ENCODE measurements around the gene OGFOD3.
A peak's percentile ranks its signal among the peaks of the same experiment; 100 is the strongest.
"Not testable (repeated sequence)": the region's sequence is repeated elsewhere in the genome, so short reads cannot be mapped to it uniquely, and the experiment has no call there.

The OGFOD3 gene

DNA sequence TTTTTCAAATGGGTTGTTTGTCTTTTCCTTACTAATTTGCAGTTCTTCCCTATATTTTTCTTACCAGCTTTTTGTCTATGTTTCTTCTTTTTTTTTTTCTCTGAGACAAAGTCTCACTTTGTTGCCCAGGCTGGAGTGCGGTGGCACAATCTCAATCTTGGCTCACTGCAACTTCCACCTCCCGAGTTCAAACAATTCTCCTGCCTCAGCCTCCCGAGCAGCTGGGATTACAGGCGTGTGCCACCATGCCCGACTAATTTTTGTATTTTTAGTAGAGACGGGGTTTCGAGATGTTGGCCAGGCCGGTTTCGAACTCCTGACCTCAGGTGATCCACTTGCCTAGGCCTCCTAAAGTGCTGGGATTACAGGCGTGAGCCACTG lies 45.3 kb downstream of the OGFOD3 start:
- DNase-seq (ENCODE audit: low spot score): not testable (repeated sequence)

DNA sequence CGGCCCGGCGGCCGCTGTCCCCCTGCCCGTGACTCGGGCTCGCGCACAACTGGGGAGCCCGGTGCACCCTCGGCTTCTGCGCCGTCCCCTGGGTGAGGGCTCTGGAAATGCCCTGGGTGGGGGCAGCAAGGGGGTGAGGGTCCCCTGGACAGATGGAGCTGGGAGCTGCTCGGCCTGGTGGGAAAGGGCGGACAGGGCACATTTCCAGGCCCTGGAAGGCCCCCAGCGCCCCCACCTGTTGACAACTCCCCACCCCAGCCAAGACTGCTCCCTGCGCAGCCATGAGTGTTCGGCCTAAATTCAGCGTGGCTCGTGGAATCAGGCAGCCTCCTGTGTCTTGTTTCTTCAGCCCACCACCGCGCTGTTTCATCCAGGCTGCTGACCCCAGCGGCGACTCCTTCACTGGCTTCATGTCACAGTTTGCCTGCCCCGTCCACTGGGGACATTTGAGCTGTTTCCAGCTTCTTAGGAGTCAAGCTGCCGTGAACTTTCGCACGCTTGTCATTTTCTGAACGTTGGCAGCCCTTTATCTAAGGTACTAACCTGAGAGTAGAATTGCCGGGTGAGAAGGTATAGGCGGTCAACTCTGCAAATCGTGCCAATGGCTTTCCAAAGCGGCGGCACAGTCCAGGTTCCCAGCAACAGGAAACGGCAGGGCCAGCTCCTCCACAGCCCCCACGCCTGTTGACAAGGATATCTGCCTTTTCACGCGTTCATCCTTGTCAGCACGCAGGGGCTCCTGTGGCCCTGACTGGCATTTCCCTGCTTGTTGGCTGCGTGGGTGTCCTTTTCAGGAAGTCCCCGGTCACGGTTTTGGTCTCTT lies 45.9 kb downstream of the OGFOD3 start:
- DNase-seq (ENCODE audit: low spot score): no peak

DNA sequence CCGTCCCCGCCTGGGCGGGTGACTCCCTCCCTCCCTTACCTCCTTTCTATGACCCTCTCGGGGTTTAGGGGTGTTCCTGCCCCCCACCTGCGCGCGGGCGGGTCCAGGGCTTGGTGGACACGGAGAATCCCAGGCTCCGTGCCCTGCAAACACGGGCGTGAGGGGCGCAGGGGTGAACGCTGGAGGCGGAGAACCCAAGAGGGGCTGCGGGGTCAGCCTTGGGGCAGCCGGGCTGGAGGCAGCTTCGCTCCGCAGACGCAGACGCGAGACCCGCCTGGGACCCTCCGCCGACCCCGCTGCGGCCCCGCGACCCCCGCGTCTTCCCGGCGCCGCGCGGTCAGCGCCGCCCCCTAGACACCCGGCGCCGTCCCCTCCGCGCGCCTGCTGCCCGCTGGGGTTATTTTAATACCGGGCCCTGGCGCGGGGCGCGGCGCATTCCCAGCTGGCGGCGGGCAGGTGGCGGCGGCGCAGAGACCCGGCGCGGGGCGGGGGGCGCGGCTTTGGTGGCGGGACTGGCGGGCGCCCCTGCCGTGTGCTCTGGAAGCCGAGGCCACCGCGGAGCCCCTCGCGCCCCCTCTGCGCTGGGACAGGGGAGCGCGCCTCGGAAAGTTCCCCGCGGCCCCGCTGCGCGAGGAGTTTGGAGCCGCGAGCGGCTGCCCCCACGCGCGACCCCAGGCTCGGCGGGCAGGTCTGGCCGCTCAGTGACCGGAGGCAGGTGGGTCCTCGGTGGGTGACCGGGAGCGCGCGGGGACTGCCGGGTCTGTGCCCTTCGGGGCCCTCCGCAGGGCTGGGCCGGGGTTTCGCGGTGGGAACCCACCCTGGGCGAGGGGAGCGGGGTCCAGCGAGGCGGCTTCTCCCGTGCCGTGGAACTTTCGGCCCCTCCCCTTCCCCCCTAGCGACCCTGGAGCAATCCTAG lies 46.8 kb downstream of the OGFOD3 start, which contains the start of gene UTS2R:
UTS2R (plus strand) TSS at position 433 of the 916 bp plus-strand sequence. CDS start 2,560 bp downstream, outside the sequence.
- no peak for DNase-seq (ENCODE audit: low spot score)

DNA sequence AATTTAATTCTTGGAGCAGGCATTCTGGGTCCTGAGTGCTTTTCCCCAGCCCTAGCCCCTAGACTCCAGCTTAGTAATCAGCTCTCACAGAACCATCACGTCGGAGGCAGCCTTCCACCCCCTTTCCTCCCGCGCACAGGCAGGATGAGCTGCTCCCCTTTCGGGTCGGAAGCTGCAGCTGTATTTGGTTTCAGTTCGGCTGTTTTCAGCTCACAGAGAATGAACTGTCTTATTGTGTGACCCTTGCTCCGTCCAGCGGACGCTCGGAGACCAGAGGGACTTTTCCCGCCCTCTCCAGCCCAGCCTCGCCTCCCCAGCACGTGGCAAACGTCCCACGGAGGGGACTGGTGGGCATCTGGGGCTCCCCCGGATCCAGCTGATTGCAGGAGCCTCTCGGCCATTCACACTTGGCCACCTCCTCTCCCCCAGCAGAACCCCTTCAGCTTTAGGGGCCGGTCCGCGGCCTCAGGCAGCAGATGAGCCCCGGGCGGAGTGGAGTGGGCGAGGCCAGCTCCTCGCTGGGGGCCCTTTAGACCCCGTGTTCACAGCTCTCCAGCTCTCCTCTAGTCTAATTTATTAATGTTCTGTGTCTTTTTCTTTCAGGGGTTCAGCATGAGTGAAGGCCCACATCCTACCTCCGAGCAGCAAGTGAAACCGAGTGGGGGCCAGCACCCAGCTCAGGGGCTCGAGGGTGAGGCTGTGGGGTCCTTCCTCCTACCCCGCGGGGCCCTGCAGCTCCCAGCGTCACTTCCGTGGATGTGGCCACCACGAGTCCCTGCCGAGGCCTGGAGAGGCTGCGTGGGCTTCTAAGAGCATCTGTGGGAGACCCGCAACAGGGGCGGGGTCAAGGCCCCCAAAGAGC lies 47.7 kb downstream of the OGFOD3 start:
- DNase-seq (ENCODE audit: low spot score): no peak

DNA sequence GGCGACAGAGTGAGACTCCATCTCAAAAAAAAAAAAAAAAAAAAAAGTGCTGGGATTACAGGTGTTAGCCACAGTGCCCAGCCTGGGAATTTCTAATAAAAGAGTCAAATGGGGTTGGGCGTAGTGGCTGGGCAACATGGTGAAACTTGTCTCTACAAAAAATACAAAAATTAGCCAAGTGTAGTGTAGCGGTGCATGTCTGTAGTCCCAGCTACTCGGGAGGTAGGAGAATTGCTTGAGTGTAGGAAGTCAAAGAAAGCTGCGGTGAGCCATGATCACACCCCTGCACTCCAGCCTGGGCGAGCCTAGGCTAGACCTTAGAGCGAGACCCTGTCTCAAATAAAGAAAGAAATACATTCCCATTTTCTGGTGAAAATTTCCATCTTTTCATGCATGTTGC lies 49.2 kb downstream of the OGFOD3 start:
- DNase-seq (ENCODE audit: low spot score): no peak

DNA sequence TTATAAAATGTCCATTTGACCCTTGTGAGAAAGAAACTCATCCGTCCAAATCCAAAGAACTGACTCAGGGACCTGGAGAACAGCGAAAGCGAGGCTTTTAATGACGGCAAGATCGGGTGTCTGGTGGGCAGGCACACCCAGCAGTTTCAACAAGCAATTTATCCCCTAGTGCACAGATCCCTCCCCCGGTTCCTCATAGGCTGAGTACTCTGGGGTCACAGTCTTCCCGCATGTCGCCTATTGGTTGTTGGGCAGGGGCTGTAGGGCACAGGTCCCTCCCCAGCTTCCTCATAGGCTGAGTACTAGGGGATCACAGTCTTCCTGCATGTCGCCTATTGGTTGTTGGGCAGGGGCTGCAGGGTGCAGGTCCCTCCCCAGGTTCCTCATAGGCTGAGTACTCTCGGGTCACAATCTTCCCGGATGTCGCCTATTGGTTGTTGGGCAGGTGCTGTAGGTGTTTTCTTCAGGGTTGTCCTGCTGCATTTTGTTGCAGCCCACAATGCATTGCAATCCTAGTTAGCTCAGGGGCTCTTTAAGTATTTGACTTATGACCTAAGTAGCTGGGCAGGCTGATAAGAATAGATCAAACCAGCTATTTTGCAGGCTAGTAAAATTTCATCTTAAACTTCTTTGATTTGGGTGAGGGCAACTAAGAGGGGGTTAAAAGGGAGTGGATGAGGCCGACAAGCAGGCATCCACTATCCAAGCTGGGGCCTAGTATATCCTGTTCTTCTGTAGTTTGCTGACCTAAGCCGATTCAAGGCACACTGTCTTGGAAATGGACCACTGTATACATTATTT lies 50.5 kb downstream of the OGFOD3 start:
- DNase-seq (ENCODE audit: low spot score): no peak

DNA sequence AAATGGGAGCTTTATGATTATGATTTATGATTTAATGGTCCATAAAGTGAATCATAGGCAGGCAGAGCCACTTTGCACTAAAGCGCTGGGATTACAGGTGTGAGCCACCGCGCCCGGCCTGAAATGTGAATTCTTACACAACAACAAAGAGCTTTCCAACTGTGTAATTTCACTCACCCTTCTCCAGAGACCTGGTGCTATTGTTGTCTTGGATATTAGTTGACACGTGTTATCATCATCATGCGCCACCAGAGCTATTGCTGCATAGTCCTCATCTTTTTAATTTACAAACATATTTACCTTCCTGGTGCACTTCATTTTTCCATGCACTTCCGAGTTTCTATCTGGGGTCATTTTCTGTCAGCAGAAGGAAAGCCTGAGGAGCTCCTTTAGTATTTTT lies 51.6 kb downstream of the OGFOD3 start:
- DNase-seq (ENCODE audit: low spot score): no peak

DNA sequence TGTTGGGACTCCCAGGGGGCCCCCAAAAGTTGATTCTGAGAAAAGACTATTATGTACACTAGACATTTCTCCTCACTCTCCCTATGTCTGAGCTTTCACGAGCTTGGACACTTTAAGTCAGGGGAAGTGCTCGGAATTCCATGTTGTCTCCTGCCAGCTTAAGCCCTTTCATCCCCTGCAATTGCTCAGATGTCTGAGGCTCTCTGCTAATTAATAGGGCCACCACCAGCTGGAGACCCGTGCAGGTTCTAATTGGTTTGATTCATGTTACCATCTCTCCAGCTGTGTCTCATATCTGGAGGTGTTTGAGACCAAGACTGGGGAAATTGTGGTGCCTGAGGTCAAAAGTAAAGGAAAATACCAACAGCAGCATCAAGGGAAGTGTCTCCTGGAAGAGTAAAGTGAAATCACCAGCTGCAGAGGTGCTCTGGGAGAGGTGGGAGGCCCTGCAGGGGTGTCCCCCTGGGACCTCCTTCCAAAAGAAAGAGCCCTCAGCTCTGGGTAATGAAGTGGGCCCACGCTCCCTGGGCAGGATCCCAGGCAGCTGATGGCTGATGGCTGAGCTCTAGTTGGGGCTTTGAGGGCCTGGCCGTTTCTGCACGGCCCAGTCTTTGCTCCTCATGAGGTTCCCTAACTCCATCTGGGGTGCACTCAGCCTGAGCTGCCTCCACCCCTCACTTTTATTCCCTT lies 52.6 kb downstream of the OGFOD3 start:
- no peak for DNase-seq (ENCODE audit: low spot score)

DNA sequence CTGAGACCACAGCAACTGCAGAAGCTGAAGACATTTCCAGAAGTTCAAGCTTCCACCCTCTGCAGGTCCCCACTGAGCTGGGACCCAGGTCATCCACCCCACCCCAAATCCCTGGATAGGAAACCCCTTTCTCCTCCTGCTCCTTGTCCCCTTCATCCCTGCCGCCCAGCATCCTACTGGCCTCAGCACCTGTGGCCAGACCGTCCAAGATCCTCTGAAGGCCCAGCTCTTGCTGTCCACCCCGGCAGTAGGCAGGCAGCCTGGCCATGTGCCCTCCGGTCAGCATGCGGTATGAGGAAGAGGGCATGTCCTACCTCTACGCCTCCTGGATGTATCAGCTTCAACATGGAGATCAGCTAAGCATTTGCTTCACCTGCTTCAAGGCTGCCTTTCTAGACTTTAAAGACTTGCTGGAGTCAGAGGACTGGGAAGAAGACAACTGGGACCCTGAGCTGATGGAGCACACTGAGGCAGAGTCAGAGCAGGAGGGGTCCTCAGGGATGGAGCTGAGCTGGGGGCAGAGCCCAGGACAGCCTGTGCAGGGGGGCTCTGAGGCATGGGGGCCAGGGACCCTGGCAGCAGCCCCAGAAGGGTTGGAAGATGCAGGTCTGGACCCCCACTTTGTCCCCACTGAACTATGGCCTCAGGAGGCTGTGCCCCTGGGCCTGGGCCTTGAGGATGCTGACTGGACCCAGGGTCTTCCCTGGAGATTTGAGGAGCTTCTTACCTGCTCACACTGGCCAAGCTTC lies 56.3 kb downstream of the OGFOD3 start:
- no peak for DNase-seq (ENCODE audit: low spot score)

DNA sequence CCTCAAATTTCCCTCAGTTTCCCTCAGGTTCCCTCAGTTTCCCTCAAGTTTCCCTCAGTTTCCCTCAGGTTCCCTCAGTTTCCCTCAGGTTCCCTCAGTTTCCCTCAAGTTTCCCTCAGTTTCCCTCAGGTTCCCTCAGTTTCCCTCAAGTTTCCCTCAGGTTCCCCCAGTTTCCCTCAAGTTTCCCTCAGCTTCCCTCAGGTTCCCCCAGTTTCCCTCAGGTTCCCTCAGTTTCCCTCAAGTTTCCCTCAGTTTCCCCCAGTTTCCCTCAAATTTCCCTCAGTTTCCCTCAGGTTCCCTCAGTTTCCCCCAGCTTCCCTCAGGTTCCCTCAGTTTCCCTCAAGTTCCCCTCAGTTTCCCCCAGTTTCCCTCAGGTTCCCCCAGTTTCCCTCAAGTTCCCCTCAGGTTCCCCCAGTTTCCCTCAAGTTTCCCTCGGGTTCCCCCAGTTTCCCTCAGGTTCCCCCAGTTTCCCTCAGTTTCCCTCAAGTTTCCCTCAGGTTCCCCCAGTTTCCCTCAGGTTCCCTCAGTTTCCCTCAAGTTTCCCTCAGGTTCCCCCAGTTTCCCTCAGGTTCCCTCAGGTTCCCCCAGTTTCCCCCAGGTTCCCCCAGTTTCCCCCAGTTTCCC lies 58.8 kb downstream of the OGFOD3 start:
- not testable (repeated sequence) for DNase-seq (ENCODE audit: low spot score)

DNA sequence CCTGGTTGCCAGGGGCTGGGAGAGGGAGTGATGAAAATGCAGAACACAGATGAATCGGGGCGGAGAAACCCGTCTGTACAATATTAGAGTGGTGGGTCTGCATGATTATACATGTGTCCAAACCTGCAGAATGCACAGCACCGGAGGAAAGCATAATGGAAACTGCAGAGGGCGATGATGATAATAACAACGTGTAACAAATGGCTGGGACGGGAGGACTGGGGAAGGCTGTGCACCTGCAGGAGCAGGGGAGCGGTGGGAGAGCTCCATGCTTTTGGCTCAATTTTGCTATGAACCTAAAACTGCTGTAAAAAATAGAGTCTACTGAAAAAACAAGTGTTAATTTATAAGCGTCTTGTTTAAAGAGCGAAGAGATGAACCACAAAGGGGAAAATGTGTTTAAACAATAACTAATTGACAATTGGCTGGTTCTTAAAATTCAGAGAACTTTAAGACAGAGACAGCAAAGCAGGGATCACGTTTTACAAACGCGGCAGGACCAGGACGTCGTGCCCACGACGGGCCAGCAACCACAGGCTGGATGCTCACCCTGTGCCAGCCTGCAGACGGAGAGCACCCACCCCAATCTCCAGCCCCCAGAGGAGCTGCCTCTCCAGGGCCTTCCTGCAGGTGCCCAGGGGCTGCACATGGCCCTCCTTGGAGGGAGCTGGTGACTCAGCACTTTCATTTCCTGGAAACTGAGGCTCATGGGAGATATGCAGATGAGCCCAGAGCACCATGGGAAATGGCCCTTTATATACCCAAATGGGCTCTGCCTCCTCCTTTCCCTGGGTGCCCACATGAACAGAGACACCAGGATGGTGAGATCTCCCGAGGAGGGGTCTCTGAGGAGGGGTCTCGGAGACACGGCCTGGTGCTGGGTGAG lies 59.7 kb downstream of the OGFOD3 start, which contains the start of gene TEX19:
TEX19 (plus strand) TSS at position 783 of the 886 bp plus-strand sequence. CDS start 2,904 bp downstream, outside the sequence.
- DNase-seq (ENCODE audit: low spot score): peak; percentile 58

DNA sequence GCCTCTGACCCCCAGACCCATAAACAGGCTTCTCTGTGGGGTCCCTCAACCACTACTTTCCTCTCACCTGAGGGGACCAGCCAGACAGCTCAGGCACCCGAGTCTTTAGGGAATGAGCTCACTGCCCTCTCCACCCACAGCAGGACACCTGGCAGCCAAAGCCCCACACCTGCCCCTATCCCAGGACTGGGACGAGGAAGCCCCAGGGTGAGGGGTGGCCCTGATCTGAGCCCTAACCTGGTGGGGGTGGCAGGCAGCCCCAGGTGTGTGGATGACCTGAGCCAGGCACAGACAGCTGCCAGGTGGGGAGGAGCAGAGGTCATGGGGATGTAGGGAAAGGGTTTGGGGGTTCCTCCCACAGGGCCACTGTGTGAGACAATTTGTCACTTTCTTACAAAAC lies 61.0 kb downstream of the OGFOD3 start:
- DNase-seq (ENCODE audit: low spot score): no peak

DNA sequence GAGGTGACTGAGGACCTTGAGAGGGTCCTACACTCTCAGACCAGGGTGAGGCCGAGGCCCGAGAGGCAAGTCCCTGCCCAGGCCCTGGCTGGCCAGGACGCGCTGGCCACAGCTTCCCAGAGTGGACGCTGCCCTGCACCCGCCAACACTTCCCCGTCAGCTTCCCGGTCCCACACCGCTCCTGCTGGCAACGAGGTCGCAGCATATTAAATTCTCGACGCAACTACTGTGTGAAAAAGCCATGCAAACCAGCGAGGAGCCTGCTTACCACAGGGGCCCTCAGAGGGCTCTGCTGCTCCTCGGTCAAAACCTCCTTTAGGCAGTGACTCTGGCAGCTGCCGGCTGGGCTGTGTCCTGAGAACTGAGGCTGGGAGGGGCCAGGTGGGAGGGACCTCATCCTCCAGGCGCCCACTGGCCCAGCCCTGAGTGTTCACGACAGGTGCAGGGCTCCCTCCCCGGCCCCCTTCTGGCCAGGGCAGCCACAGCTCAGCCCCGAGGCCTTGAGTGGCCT lies 61.5 kb downstream of the OGFOD3 start:
- DNase-seq (ENCODE audit: low spot score): no peak

DNA sequence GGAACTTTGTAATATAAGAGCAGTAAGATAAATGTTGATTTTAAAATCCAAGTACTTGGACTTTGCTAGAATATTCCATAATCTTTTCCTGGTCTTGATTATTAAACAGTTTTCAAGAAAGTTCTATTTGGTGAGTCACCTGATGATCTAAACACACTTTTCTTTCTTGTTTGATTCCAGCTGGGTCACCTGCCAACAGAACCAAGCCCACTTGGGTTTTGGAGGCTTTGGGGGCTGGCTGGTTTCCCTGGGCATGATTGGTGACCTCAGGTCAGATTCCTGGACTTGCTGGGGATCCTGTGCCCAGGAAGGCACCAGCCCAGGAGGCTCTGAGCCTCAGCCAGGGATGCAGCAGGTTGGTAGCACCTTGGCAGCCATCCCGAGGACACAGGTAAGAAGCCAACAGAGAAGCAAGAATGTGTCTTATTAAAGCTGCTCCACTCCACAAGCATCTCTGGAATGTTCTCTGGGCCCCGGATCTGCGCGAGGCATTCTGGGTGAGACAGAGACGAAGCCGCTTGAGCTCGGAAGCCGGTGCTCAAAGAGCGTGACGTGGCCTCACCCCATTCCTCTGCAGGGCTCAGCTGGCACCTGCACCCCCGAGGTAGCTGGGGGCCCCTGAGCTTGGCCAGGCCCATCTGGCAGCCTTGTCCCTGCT lies 62.5 kb downstream of the OGFOD3 start:
- peak; percentile 93 for DNase-seq (ENCODE audit: low spot score)

DNA sequence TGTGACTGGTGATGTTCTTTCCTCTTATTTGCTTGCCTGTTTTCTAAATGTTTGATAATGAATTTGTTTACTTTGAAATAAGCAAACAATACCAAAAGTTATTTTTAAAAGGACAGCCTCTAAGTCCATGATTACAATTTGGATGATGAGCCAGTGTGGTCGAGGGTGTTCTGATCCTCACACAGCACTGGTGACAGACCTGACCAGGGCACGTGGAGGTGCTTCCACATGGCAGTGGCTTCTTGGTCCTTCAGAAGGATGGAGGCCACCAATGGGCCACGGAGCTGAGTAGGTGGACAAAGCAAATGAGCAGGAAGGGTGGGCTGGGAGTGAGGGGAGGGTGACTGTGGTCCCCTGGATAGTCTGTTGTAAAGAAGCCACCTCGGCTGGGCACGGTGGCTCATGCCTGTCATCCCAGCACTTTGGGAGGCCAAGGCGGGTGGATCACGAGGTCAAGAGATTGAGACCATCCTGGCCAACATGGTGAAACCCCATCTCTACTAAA lies 63.5 kb downstream of the OGFOD3 start:
- DNase-seq (ENCODE audit: low spot score): no peak

DNA sequence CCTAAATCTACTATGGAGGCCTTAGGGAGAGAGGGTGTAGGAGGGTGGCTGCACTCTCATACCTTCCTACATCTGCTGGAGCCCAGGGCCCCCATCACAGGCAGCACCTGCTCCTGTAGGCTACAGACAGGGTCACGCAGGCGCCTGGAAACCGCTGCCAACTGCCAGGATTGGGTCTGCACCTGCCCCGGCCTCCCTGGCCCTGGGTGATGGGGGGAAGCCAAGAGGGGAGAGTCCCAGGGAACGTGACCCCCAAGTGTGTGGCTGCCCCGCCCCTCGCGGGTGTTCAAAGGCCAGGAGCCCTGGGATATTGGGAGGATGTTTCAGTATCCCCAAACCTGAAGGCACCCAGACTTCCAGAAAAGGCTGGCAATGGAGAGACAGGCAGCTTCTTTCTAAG lies 64.9 kb downstream of the OGFOD3 start:
- no peak for DNase-seq (ENCODE audit: low spot score)

Data from kidney tubule cell (primary cell).